Testis (tissue), 3 donors: ENCODE results near the gene SNX19. TPM values are rescaled to one million over a fixed set of nuclear protein-coding genes. Genes with fewer than 3 reads are reported as not detected.

ENCODE experiments used
- DNase-seq: peaks from one replicate; pipeline ENCODE4 v3.0.0-alpha.2; 2019
- H3K27ac ChIP-seq, 2 donors: fragments of 200-600 bp; sonication (generic); one replicate each; pipeline ENCODE4 v1.5.1; 2019
- H3K27me3 ChIP-seq: fragments of 200-600 bp; sonication (generic); one replicate; pipeline ENCODE4 v1.5.1; 2019
- H3K36me3 ChIP-seq: fragments of 200-600 bp; sonication (generic); one replicate; pipeline ENCODE4 v1.5.1; 2017; ENCODE audit warnings: low read depth; ENCODE audit errors: missing control alignments
- H3K4me1 ChIP-seq: fragments of 200-600 bp; sonication (generic); one replicate; pipeline ENCODE4 v1.5.1; 2019
- H3K4me3 ChIP-seq, 2 donors: fragments of 200-600 bp; sonication (generic); one replicate each; pipeline ENCODE4 v1.5.1; 2017 to 2019
- H3K9me3 ChIP-seq: fragments of 200-600 bp; sonication (generic); one replicate; pipeline ENCODE4 v1.5.1; 2017
- CTCF ChIP-seq, 3 experiments: fragments of 450-650 bp in 2 of 3; fragments of 200-600 bp in 1 of 3; sonication (generic) in 1 of 3; IDR thresholded peaks; one replicate each; pipeline ENCODE4 v1.5.1; 2016 to 2019; ENCODE audit warnings: antibody characterized with exemption in 3 of 3, mild to moderate bottlenecking in 2 of 3, moderate library complexity in 1 of 3
- POLR2A ChIP-seq: fragments of 450-650 bp; IDR thresholded peaks from one replicate; pipeline ENCODE4 v1.6.1; 2017; ENCODE audit warnings: antibody characterized with exemption, mild to moderate bottlenecking, moderate library complexity
- WGBS, 2 donors: methylation state at CpG; one replicate each; pipeline ENCODE4 v1.1.5; 2018; 5-methylcytosine and 5-hydroxymethylcytosine counted together
- intact Hi-C: fragments of 100-400 bp; cut with DNase I; formaldehyde crosslinking; loops from one replicate; pipeline ENCODE4 v1.15.1; 2023; ENCODE audit warnings: low total_unique reads
- polyA plus RNA-seq: library from polyadenylated mRNA; stranded (reverse); fragments of 350-450 nt; fragmentation: Illumina TruSeq; extraction: RNeasy Lipid Tissue Mini Kit (QIAGEN cat#74804); gene quantifications from one replicate; pipeline ENCODE4 v1.2.3, GENCODE V29; 2014; ENCODE audit warnings: low read depth, low replicate concordance; ENCODE audit not compliant: insufficient read depth
- total RNA-seq, 2 donors: library from RNA; depleted of rRNA; stranded (reverse); fragments of >200 nt; gene quantifications; one replicate each; pipeline ENCODE4 v1.2.3, GENCODE V29; 2016

Gene SNX19
- total and polyA plus RNA-seq, 3 donors from 2014 or later: 131 to 153 (median 144) TPM

- Histone ChIP-seq H3K27me3 (no peaks in the 10 kb centered on the region), H3K36me3 (no peaks in the 10 kb centered on the region), H3K9me3 (no peaks in the 10 kb centered on the region), H3K4me1 (peaks cover 4% of the 10 kb centered on the region), H3K27ac (no peak overlapping the region), H3K4me3 (no peak overlapping the region)
- no peak for DNase-seq
- TF ChIP-seq POLR2A (no peak), CTCF (IDR thresholded peaks at IDR 0.05) (no peak)
- intact Hi-C loops: no loop called here
- 80% methylated on average over 3 of the region's 3 CpGs for WGBS, 2 donors
Observed at GRCh38 chr11:130947058-130947457, 30.8 kb upstream of the SNX19 start.

GRCh38 chr11:130945896-130946295 lies 29.6 kb upstream of the SNX19 start:
- intact Hi-C loops: no loop called here
- 54 to 60% methylated on average over 9 of the region's 9 CpGs for WGBS, 2 donors
- DNase-seq: peak; percentile 33
- H3K4me3 ChIP-seq: no peak overlapping the region
- no peak overlapping the region for H3K27ac ChIP-seq
- no peaks in the 10 kb centered on the region for H3K36me3 ChIP-seq
- no peaks in the 10 kb centered on the region for H3K27me3 ChIP-seq
- no peaks in the 10 kb centered on the region for H3K9me3 ChIP-seq
- TF ChIP-seq CTCF (IDR thresholded peaks at IDR 0.05) (no peak), POLR2A (no peak)
- peaks cover 4% of the 10 kb centered on the region for H3K4me1 ChIP-seq

- 48 to 59% methylated on average over 1 of the region's 1 CpG for WGBS, 2 donors
- H3K4me3 ChIP-seq: no peak overlapping the region
- no peaks in the 10 kb centered on the region for H3K36me3 ChIP-seq
- intact Hi-C loops: no loop called here
- TF ChIP-seq CTCF (IDR thresholded peaks at IDR 0.05) (no peak), POLR2A (no peak)
- no peak overlapping the region for H3K27ac ChIP-seq
- no peaks in the 10 kb centered on the region for H3K9me3 ChIP-seq
- no peaks in the 10 kb centered on the region for H3K4me1 ChIP-seq
- DNase-seq: no peak
- no peaks in the 10 kb centered on the region for H3K27me3 ChIP-seq
Observed at GRCh38 chr11:130940706-130941105, 24.4 kb upstream of the SNX19 start.

DNA sequence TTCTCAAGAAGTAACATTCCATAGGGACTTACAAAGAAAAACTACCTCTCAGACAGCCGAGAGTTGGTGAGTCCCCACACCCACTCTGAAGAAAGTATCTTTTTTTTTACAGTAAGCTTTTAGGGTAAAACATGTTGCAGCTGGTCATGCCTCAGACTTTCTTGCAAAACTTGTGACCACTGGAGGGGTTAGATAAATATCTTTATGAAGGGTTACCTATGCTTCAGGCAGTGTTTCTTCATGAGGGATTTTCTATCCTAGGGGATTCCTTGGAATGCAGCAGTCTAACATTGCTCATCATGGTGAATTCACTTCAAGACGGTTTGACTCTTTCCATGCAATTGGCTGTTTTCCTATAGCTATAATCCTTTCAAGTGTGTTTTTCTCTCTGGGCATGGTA lies 20.8 kb upstream of the SNX19 start:
- Histone ChIP-seq H3K36me3 (no peaks in the 10 kb centered on the region), H3K4me1 (no peaks in the 10 kb centered on the region), H3K4me3 (no peak overlapping the region), H3K27ac (no peak overlapping the region), H3K9me3 (no peaks in the 10 kb centered on the region), H3K27me3 (no peaks in the 10 kb centered on the region)
- DNase-seq: no peak
- intact Hi-C loops: no loop called here
- 79 to 90% methylated on average over 2 of the region's 2 CpGs for WGBS, 2 donors
- no peak for TF ChIP-seq CTCF (IDR thresholded peaks at IDR 0.05)
- no peak for TF ChIP-seq POLR2A

GRCh38 chr11:130932086-130932712 lies 15.9 kb upstream of the SNX19 start:
- H3K9me3 ChIP-seq: no peaks in the 10 kb centered on the region
- no peaks in the 10 kb centered on the region for H3K27me3 ChIP-seq
- no peaks in the 10 kb centered on the region for H3K4me1 ChIP-seq
- H3K36me3 ChIP-seq: no peaks in the 10 kb centered on the region
- no peak overlapping the region for H3K27ac ChIP-seq
- DNase-seq: no peak
- TF ChIP-seq CTCF (IDR thresholded peaks at IDR 0.05) (no peak), POLR2A (no peak)
- no peak overlapping the region for H3K4me3 ChIP-seq
- 92 to 96% methylated on average over 5 of the region's 5 CpGs for WGBS, 2 donors
- intact Hi-C loops: no loop called here
